Calu3 (cell line): Measurements from ENCODE around the gene NSD2. TPM values are rescaled to one million over a fixed set of nuclear protein-coding genes. Genes with fewer than 3 reads are reported as not detected.

Source experiments
- BruUV-seq: library from RNA; stranded (reverse); fragments of 400-500 nt; replicated peaks from 2 replicates; lab custom pipeline; 2021; lab: Mats Ljungman, UMichigan
- CTCF ChIA-PET: fragments of 300-600 bp; sonication (Branson Sonifier 250); formaldehyde crosslinking; loops from one replicate; lab custom pipeline; 2022; ENCODE audit warnings: antibody characterized with exemption; lab: Charles Lee
- DNase-seq: peaks from one replicate; pipeline ENCODE4 v3.0.0; 2022
- H3K27ac Mint-ChIP-seq: one replicate; pipeline ENCODE4 v1.8.0; 2022; ENCODE audit warnings: mixed read lengths; ENCODE audit not compliant: unreplicated experiment
- H3K27me3 Mint-ChIP-seq: one replicate; pipeline ENCODE4 v1.8.0; 2022; ENCODE audit warnings: mixed read lengths; ENCODE audit not compliant: unreplicated experiment
- H3K36me3 Mint-ChIP-seq: one replicate; pipeline ENCODE4 v1.8.0; 2022; ENCODE audit warnings: mild to moderate bottlenecking, moderate library complexity, mixed read lengths; ENCODE audit not compliant: insufficient read depth, unreplicated experiment
- H3K4me1 Mint-ChIP-seq: one replicate; pipeline ENCODE4 v1.8.0; 2022; ENCODE audit warnings: mild to moderate bottlenecking, low read depth, mixed read lengths; ENCODE audit not compliant: unreplicated experiment
- H3K4me3 Mint-ChIP-seq: one replicate; pipeline ENCODE4 v1.8.0; 2022; ENCODE audit warnings: mild to moderate bottlenecking, low read depth, moderate library complexity, mixed read lengths; ENCODE audit not compliant: unreplicated experiment
- H3K9me3 Mint-ChIP-seq: one replicate; pipeline ENCODE4 v1.8.0; 2022; ENCODE audit warnings: low read depth, mixed read lengths; ENCODE audit not compliant: unreplicated experiment
- CTCF ChIP-seq: fragments of 200-600 bp; IDR thresholded peaks from one replicate; pipeline ENCODE4 v1.8.0; 2022; ENCODE audit warnings: antibody characterized with exemption; ENCODE audit not compliant: unreplicated experiment
- intact Hi-C: fragments of 100-400 bp; cut with micrococcal nuclease; formaldehyde crosslinking; loops from one replicate; pipeline ENCODE4 v1.10.0; 2022; ENCODE audit not compliant: unreplicated experiment
- total RNA-seq: library from RNA; stranded (reverse); gene quantifications from 2 replicates; pipeline ENCODE4 v1.2.3, GENCODE V29; 2022

Gene NSD2
- total RNA-seq, 1 experiment from 2014 or later, result 104 TPM

GRCh38 chr4:1900087-1900433, 28.9 kb downstream of the NSD2 start:
- H3K4me3 Mint-ChIP-seq, result no peak overlapping the region
- DNase-seq, result no peak
- no peak for TF ChIP-seq CTCF
- peaks cover 8% of the 10 kb centered on the region for H3K4me1 Mint-ChIP-seq
- H3K9me3 Mint-ChIP-seq, result no peaks in the 10 kb centered on the region
- peaks cover 30% of the 10 kb centered on the region for H3K36me3 Mint-ChIP-seq
- CTCF ChIA-PET, result no interaction called here
- no peak overlapping the region for H3K27ac Mint-ChIP-seq
- no peaks in the 10 kb centered on the region for H3K27me3 Mint-ChIP-seq
- BruUV-seq, result no TSS peak
- intact Hi-C loops, result no loop called here

GRCh38 chr4:1900624-1901023, 29.4 kb downstream of the NSD2 start:
- CTCF ChIA-PET, result interaction anchor here (0.6 kb wide), 1 partner anchor 14 kb away, joined by 7 read pairs; no protein-coding TSS in a partner anchor
- Mint-ChIP-seq H3K4me1 (peaks cover 8% of the 10 kb centered on the region), H3K9me3 (no peaks in the 10 kb centered on the region), H3K27ac (no peak overlapping the region), H3K4me3 (no peak overlapping the region), H3K36me3 (peaks cover 30% of the 10 kb centered on the region), H3K27me3 (no peaks in the 10 kb centered on the region)
- TF ChIP-seq CTCF, result no peak
- intact Hi-C loops, result no loop called here
- TSS peak; percentile 90 for BruUV-seq
- DNase-seq, result no peak

- CTCF ChIA-PET, result interaction anchor here (0.6 kb wide), 1 partner anchor 13 kb away, joined by 7 read pairs; no protein-coding TSS in a partner anchor
- Mint-ChIP-seq H3K36me3 (peaks cover 30% of the 10 kb centered on the region), H3K4me1 (peaks cover 8% of the 10 kb centered on the region), H3K27me3 (no peaks in the 10 kb centered on the region), H3K4me3 (no peak overlapping the region), H3K27ac (no peak overlapping the region), H3K9me3 (no peaks in the 10 kb centered on the region)
- BruUV-seq, result no TSS peak
- intact Hi-C loops, result no loop called here
- DNase-seq, result no peak
- no peak for TF ChIP-seq CTCF
Measured at GRCh38 chr4:1901127-1901526, 29.9 kb downstream of the NSD2 start.

- no peaks in the 10 kb centered on the region for H3K9me3 Mint-ChIP-seq
- intact Hi-C loops, result no loop called here
- H3K4me1 Mint-ChIP-seq, result peaks cover 8% of the 10 kb centered on the region
- no TSS peak for BruUV-seq
- peaks cover 30% of the 10 kb centered on the region for H3K36me3 Mint-ChIP-seq
- TF ChIP-seq CTCF, result no peak
- no peak overlapping the region for H3K27ac Mint-ChIP-seq
- H3K27me3 Mint-ChIP-seq, result no peaks in the 10 kb centered on the region
- DNase-seq, result no peak
- H3K4me3 Mint-ChIP-seq, result no peak overlapping the region
- CTCF ChIA-PET, result no interaction called here
Measured at GRCh38 chr4:1902243-1902642, 31.1 kb downstream of the NSD2 start.
